Sigmoid colon (tissue), 7 donors: ENCODE measurements around the gene C1S. TPM values are rescaled to one million over a fixed set of nuclear protein-coding genes. Genes with fewer than 3 reads are reported as not detected.

Experiments used
- DNase-seq: peaks from one replicate; pipeline ENCODE4 v3.0.0-alpha.2; 2019
- H3K27ac ChIP-seq, 4 donors: fragments of 200-600 bp; sonication (generic); one replicate each; pipeline ENCODE4 v1.5.1; 2016 to 2019; ENCODE audit warnings: mild to moderate bottlenecking in 1 of 4
- H3K27me3 ChIP-seq, 3 donors: fragments of 200-600 bp; sonication (generic); one replicate each; pipeline ENCODE4 v1.5.1; 2019; ENCODE audit warnings: mild to moderate bottlenecking in 1 of 3
- H3K36me3 ChIP-seq, 4 donors: fragments of 200-600 bp; sonication (generic); one replicate each; pipeline ENCODE4 v1.5.1; 2016 to 2019
- H3K4me1 ChIP-seq, 4 donors: fragments of 200-600 bp; sonication (generic); one replicate each; pipeline ENCODE4 v1.5.1; 2017 to 2019
- H3K4me3 ChIP-seq, 4 donors: fragments of 200-600 bp; sonication (generic); one replicate each; pipeline ENCODE4 v1.5.1; 2017 to 2019; ENCODE audit warnings: mild to moderate bottlenecking in 2 of 4, moderate library complexity in 1 of 4
- H3K9me3 ChIP-seq, 4 donors: fragments of 200-600 bp in 3 of 4; sonication (generic) in 3 of 4; one replicate each; pipeline versions ENCODE4 v1.5.1 to v1.6.1; 2013 to 2019
- CTCF ChIP-seq, 4 experiments: fragments of 450-650 bp in 3 of 4; fragments of 200-600 bp in 1 of 4; IDR thresholded peaks; one replicate each; pipeline ENCODE4 v1.5.1; 2016 to 2019; ENCODE audit warnings: antibody characterized with exemption in 4 of 4, mild to moderate bottlenecking in 3 of 4, moderate library complexity in 2 of 4
- EP300 ChIP-seq, 4 donors: sonication (generic); formaldehyde crosslinking; IDR thresholded peaks; one replicate each; pipeline ENCODE4 v1.6.1; 2017; ENCODE audit warnings: antibody characterized with exemption in 4 of 4
- POLR2A ChIP-seq, 2 donors: fragments of 450-650 bp; IDR thresholded peaks; one replicate each; pipeline ENCODE4 v1.6.1; 2016; ENCODE audit warnings: antibody characterized with exemption in 2 of 2, mild to moderate bottlenecking in 2 of 2, moderate library complexity in 2 of 2
- POLR2AphosphoS5 ChIP-seq, 4 donors: sonication (generic); formaldehyde crosslinking; IDR thresholded peaks; one replicate each; pipeline ENCODE4 v1.6.1; 2017; ENCODE audit warnings: antibody characterized with exemption in 4 of 4
- WGBS, 2 donors: extraction: QIAGEN DNeasy Blood & Tissue Kit; methylation state at CpG; one replicate each; pipeline ENCODE4 v1.1.7; 2013; 5-methylcytosine and 5-hydroxymethylcytosine counted together
- intact Hi-C: fragments of 100-400 bp; cut with DNase I; formaldehyde crosslinking; loops from one replicate; pipeline ENCODE4 v1.15.1; 2023
- polyA plus RNA-seq, 3 donors: library from polyadenylated mRNA; stranded (reverse); fragments of 200-250 nt; gene quantifications; one replicate each; pipeline ENCODE4 v1.2.3, GENCODE V29; 2013
- total RNA-seq, 4 donors: library from RNA; depleted of rRNA; stranded (reverse); fragments of >200 nt; gene quantifications; one replicate each; pipeline ENCODE4 v1.1.0, GENCODE V29; 2016
- donor health status: healthy with polysubstance abuse.
- donor health status: Bipolar disorder and iron deficiency.
- donor health status: healthy.

Gene C1S
- total and polyA plus RNA-seq, 7 donors: 15.5 to 622 (median 420) TPM

GRCh38 chr12:7072554-7072953 is 12.0 kb downstream of the C1S start:
- Histone ChIP-seq H3K4me1 (peaks cover 0 to 22% (median 21%) of the 10 kb centered on the region in 4 donors), H3K27me3 (no peaks in the 10 kb centered on the region), H3K27ac (no peak overlapping the region), H3K4me3 (no peak overlapping the region), H3K9me3 (no peaks in the 10 kb centered on the region), H3K36me3 (peaks cover 0 to 22% (median 11%) of the 10 kb centered on the region in 4 donors)
- TF ChIP-seq POLR2AphosphoS5 (IDR thresholded peaks at IDR 0.05) (no peak), CTCF (IDR thresholded peaks at IDR 0.05) (no peak), EP300 (IDR thresholded peaks at IDR 0.05) (no peak), POLR2A (IDR thresholded peaks at IDR 0.05) (no peak)
- no peak for DNase-seq
- WGBS, 2 donors: 87 to 92% methylated on average over 6 of the region's 6 CpGs
- intact Hi-C loops: no loop called here

DNA sequence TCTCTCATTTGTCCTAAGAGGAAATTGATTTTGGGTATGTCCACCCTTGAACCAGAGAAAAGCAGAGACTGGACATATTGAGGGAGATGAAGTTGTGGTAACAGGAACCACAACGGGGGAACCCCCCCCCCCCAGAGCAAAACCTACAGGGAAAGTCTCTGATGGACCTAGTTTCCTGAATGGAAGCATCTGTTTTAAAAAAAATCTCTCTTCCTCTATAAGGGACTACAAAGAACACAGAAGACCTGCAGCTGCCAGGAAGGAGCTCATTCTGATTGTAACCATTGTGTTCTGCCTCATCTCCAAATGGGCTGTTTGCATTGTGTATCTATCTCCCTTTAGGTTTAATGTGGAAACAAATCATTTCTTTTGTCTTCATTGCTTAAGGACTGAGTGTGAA is 13.4 kb downstream of the C1S start:
- WGBS, 2 donors: 27 to 50% methylated on average over 1 of the region's 1 CpG
- no peak overlapping the region for H3K27ac ChIP-seq
- intact Hi-C loops: no loop called here
- no peaks in the 10 kb centered on the region for H3K27me3 ChIP-seq
- H3K4me1 ChIP-seq: peaks cover 0 to 13% (median 10%) of the 10 kb centered on the region in 4 donors
- TF ChIP-seq EP300 (IDR thresholded peaks at IDR 0.05) (no peak), POLR2AphosphoS5 (IDR thresholded peaks at IDR 0.05) (no peak), CTCF (IDR thresholded peaks at IDR 0.05) (no peak), POLR2A (IDR thresholded peaks at IDR 0.05) (no peak)
- no peak for DNase-seq
- peaks cover 0 to 18% (median 10%) of the 10 kb centered on the region in 4 donors for H3K36me3 ChIP-seq
- no peaks in the 10 kb centered on the region for H3K9me3 ChIP-seq
- no peak overlapping the region for H3K4me3 ChIP-seq

DNA sequence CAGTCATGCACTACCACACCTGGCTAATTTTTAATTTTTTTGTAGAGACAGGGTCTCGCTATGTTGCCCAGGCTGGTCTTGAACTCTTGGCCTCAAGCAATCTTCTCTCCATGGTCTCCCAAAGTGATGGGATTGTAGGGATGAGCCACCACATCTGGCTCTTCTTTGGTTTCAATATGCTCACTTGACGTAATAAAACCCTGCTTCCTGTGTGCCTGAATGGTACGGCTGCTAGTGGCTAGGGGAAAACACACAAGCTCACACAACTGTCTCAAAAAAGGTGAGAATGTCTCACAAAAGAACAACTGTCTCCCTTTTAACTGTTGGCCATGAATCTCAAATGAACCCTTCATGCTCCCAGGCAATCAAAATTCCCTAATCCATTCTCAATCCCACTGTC is 15.0 kb downstream of the C1S start:
- H3K9me3 ChIP-seq: no peaks in the 10 kb centered on the region
- no peak for TF ChIP-seq POLR2A (IDR thresholded peaks at IDR 0.05)
- no peak for TF ChIP-seq POLR2AphosphoS5 (IDR thresholded peaks at IDR 0.05)
- TF ChIP-seq CTCF (IDR thresholded peaks at IDR 0.05): no peak
- no peak for TF ChIP-seq EP300 (IDR thresholded peaks at IDR 0.05)
- 72% methylated on average over 3 of the region's 3 CpGs for WGBS, 2 donors

DNA sequence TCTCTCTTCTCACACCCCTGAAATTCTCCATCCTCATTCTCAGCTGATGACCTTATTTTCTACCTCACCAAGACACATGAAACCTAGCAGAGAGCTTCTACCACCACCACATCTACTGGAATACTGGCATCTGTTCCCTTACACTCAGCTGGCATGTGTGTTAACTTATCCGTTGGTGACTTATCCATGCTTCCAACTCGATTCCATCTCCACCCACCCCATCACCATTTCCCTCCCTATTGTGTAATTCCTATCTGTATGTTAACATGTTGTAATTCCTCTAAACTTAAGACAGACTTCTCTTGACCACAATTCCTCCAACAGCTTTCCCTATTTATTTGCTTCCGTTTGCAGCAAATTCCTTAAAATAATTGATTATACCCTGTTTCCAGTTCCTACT is 15.4 kb downstream of the C1S start:
- Histone ChIP-seq H3K9me3 (no peaks in the 10 kb centered on the region), H3K4me3 (no peak overlapping the region), H3K36me3 (peaks cover 4 to 11% (median 6%) of the 10 kb centered on the region in 4 donors), H3K4me1 (peaks cover 0 to 20% (median 16%) of the 10 kb centered on the region in 4 donors), H3K27ac (no peak overlapping the region), H3K27me3 (no peaks in the 10 kb centered on the region)
- intact Hi-C loops: no loop called here
- TF ChIP-seq POLR2A (IDR thresholded peaks at IDR 0.05) (no peak), CTCF (IDR thresholded peaks at IDR 0.05) (no peak), POLR2AphosphoS5 (IDR thresholded peaks at IDR 0.05) (no peak), EP300 (IDR thresholded peaks at IDR 0.05) (no peak)
- 70 to 73% methylated on average over 3 of the region's 3 CpGs for WGBS, 2 donors
- DNase-seq: no peak

More for the DNA sequence above, 15.0 kb downstream of the C1S start:
- no peak for DNase-seq
- Histone ChIP-seq H3K4me3 (no peak overlapping the region), H3K27me3 (no peaks in the 10 kb centered on the region), H3K4me1 (peaks cover 0 to 20% (median 15%) of the 10 kb centered on the region in 4 donors), H3K27ac (no peak overlapping the region), H3K36me3 (peaks cover 0 to 11% (median 4%) of the 10 kb centered on the region in 4 donors)
- intact Hi-C loops: no loop called here

- Histone ChIP-seq H3K4me1 (peaks cover 0 to 20% (median 16%) of the 10 kb centered on the region in 4 donors), H3K9me3 (no peaks in the 10 kb centered on the region), H3K36me3 (peaks cover 5 to 15% (median 10%) of the 10 kb centered on the region in 4 donors), H3K4me3 (no peak overlapping the region), H3K27me3 (no peaks in the 10 kb centered on the region), H3K27ac (no peak overlapping the region)
- WGBS, 2 donors: 94% methylated on average over 4 of the region's 4 CpGs
- no peak for TF ChIP-seq POLR2AphosphoS5 (IDR thresholded peaks at IDR 0.05)
- TF ChIP-seq POLR2A (IDR thresholded peaks at IDR 0.05): no peak
- intact Hi-C loops: no loop called here
- DNase-seq: no peak
Measured at GRCh38 chr12:7076493-7076892, 16.0 kb downstream of the C1S start.
